HG02981 (cell line): ENCODE measurements around the gene ADAMTSL4.
"Not testable (repeated sequence)": the region's sequence is repeated elsewhere in the genome, so short reads cannot be mapped to it uniquely, and the experiment has no call there.

Experiments
- ATAC-seq: cut with Tn5 transposase; IDR thresholded peaks from one replicate; pipeline ENCODE4 v1.9.1; 2021; ENCODE audit warnings: mild to moderate bottlenecking, moderate library complexity; ENCODE audit not compliant: unreplicated experiment

The ADAMTSL4 gene

GRCh38 chr1:150581437-150581836 is 32.2 kb downstream of the ADAMTSL4 start:
- not testable (repeated sequence) for ATAC-seq

- not testable (repeated sequence) for ATAC-seq
Measured at GRCh38 chr1:150581962-150582361, 32.8 kb downstream of the ADAMTSL4 start.

- no peak for ATAC-seq
Measured at GRCh38 chr1:150582371-150582770, 33.2 kb downstream of the ADAMTSL4 start.

- ATAC-seq, result no peak
Measured at GRCh38 chr1:150596095-150596892, 47.1 kb downstream of the ADAMTSL4 start.

GRCh38 chr1:150596976-150597375 is 47.8 kb downstream of the ADAMTSL4 start:
- ATAC-seq, result no peak

GRCh38 chr1:150598346-150598745 is 49.1 kb downstream of the ADAMTSL4 start:
- not testable (repeated sequence) for ATAC-seq

GRCh38 chr1:150601540-150601939 is 52.3 kb downstream of the ADAMTSL4 start:
- ATAC-seq, result no peak

- ATAC-seq, result not testable (repeated sequence)
Measured at GRCh38 chr1:150602372-150602771, 53.2 kb downstream of the ADAMTSL4 start.

- ATAC-seq, result no peak
Measured at GRCh38 chr1:150603711-150604110, 54.5 kb downstream of the ADAMTSL4 start.

- no peak for ATAC-seq
Measured at GRCh38 chr1:150604226-150604588, 55.0 kb downstream of the ADAMTSL4 start.

- ATAC-seq, result not testable (repeated sequence)
Measured at GRCh38 chr1:150605451-150605731, 56.2 kb downstream of the ADAMTSL4 start.

- no peak for ATAC-seq
Measured at GRCh38 chr1:150606463-150607142, 57.4 kb downstream of the ADAMTSL4 start.

GRCh38 chr1:150609732-150610131 is 60.5 kb downstream of the ADAMTSL4 start:
- no peak for ATAC-seq
